Ishikawa (cell line): Measurements from ENCODE around the gene PLIN1.

Experiments
- CEBPB ChIP-seq: IDR thresholded peaks from 2 replicates; pipeline ENCODE4 v1.6.1; 2012
- CREB1 ChIP-seq: IDR thresholded peaks from 2 replicates; pipeline ENCODE4 v1.6.1; 2012; ENCODE audit warnings: low read depth
- EP300 ChIP-seq: IDR thresholded peaks from 2 replicates; pipeline ENCODE4 v1.6.1; 2012; ENCODE audit warnings: borderline replicate concordance
- FOXM1 ChIP-seq: IDR thresholded peaks from 2 replicates; pipeline ENCODE4 v1.6.1; 2012; ENCODE audit warnings: low read depth, borderline replicate concordance
- RAD21 ChIP-seq: IDR thresholded peaks from 2 replicates; pipeline ENCODE4 v1.6.1; 2012; ENCODE audit warnings: low read depth
- YY1 ChIP-seq: IDR thresholded peaks from 2 replicates; pipeline ENCODE4 v1.6.1; 2012; ENCODE audit warnings: low read depth
- TF ChIP-seq, protein P1 (sequence below): IDR thresholded peaks from 2 replicates; pipeline ENCODE4 v1.6.1; 2012

DNA sequence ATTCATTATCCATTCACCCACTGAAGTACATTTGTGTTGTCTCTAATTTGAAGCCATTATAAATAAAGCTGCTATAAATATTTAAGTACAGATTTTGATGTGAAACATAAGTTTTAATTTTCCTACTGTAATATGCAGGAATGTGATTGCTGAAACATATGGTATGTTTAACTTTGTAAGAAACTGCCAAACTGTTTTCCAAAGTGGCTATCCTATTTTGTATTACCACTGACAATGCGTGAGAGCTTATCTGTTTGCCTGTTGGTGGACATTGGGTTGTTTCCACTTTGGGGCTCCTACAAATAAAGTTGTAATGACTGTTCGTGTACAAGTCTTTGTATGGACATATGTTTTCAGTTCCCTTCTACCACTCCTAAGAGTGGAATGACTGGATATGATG is 13.9 kb upstream of the PLIN1 start:
- no peak for TF ChIP-seq CEBPB
- no peak for TF ChIP-seq EP300
- no peak for TF ChIP-seq RAD21
- TF ChIP-seq FOXM1, result no peak
- no peak for TF ChIP-seq CREB1
- TF ChIP-seq, protein P1, sequence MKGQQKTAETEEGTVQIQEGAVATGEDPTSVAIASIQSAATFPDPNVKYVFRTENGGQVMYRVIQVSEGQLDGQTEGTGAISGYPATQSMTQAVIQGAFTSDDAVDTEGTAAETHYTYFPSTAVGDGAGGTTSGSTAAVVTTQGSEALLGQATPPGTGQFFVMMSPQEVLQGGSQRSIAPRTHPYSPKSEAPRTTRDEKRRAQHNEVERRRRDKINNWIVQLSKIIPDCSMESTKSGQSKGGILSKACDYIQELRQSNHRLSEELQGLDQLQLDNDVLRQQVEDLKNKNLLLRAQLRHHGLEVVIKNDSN, result no peak
- TF ChIP-seq YY1, result no peak
